HG03108 (cell line): ENCODE measurements around the gene RBL2.
A peak's percentile ranks its signal among the peaks of the same experiment; 100 is the strongest.

Experiments
- ATAC-seq: cut with Tn5 transposase; IDR thresholded peaks from one replicate; pipeline ENCODE4 v1.9.1; 2021; ENCODE audit warnings: moderate library complexity; ENCODE audit not compliant: unreplicated experiment

RBL2 gene

GRCh38 chr16:53446090-53446489, 11.8 kb downstream of the RBL2 start:
- no peak for ATAC-seq

GRCh38 chr16:53449816-53450517, 15.7 kb downstream of the RBL2 start:
- no peak for ATAC-seq

- no peak for ATAC-seq
These were observed 19.7 kb downstream of the RBL2 start for GRCh38 chr16:53453928-53454327.

GRCh38 chr16:53456625-53457024, 22.4 kb downstream of the RBL2 start:
- ATAC-seq, result peak; percentile 32

GRCh38 chr16:53457670-53458069, 23.4 kb downstream of the RBL2 start:
- ATAC-seq, result peak; percentile 100

GRCh38 chr16:53458635-53459034, 24.4 kb downstream of the RBL2 start:
- ATAC-seq, result no peak

GRCh38 chr16:53465606-53466280, 31.5 kb downstream of the RBL2 start:
- no peak for ATAC-seq

- ATAC-seq, result no peak
These were observed 42.6 kb downstream of the RBL2 start for GRCh38 chr16:53476867-53477266.

- ATAC-seq, result no peak
These were observed 44.7 kb downstream of the RBL2 start for GRCh38 chr16:53478965-53479364.

GRCh38 chr16:53480394-53480793, 46.1 kb downstream of the RBL2 start:
- no peak for ATAC-seq

- no peak for ATAC-seq
These were observed 47.9 kb downstream of the RBL2 start for GRCh38 chr16:53482123-53482522.

- ATAC-seq, result no peak
These were observed 50.3 kb downstream of the RBL2 start for GRCh38 chr16:53484542-53484941.

GRCh38 chr16:53486230-53486629, 52.0 kb downstream of the RBL2 start:
- no peak for ATAC-seq

- no peak for ATAC-seq
These were observed 55.5 kb downstream of the RBL2 start for GRCh38 chr16:53489755-53490154.

GRCh38 chr16:53492503-53492902, 58.2 kb downstream of the RBL2 start:
- no peak for ATAC-seq

GRCh38 chr16:53494636-53495035, 60.4 kb downstream of the RBL2 start:
- ATAC-seq, result no peak

- no peak for ATAC-seq
These were observed 61.1 kb downstream of the RBL2 start for GRCh38 chr16:53495325-53495724.

- ATAC-seq, result no peak
These were observed 64.7 kb downstream of the RBL2 start for GRCh38 chr16:53498984-53499383.

GRCh38 chr16:53501216-53501859, 67.1 kb downstream of the RBL2 start:
- no peak for ATAC-seq

- peak; percentile 17 for ATAC-seq
These were observed 68.3 kb downstream of the RBL2 start, which contains the start of gene AKTIP for GRCh38 chr16:53502331-53503269. Gene AKTIP, minus strand, starts transcription at chr16:53503209. Its CDS starts 2,950 bp downstream, at chr16:53500259.
